Measurements from ENCODE around the gene HPCA. TPM values are rescaled to one million over a fixed set of nuclear protein-coding genes. Genes with fewer than 3 reads are reported as not detected.

The HPCA gene
- total RNA-seq, 1 donor from 2014 or later: not detected

DNA sequence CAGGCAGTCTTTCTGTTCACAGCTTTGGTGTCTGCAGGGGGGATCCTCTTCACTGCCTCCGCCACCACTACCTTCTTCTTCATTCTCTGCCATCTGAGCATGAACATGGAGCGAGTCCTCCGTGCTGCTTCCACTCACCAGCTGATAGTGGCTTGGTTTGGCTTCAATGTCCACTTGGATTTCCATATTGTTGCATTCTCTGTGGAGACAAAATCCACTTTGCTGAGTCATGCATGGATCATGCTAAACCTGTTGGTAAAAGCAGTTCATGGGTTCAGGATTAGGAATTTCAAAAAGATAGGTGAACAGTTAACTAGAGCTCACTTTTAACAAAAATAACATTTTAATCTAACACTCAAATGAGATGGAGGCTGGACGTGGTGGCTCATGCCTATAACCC, 50.8 kb downstream of the HPCA start:
- no peak for ATAC-seq

DNA sequence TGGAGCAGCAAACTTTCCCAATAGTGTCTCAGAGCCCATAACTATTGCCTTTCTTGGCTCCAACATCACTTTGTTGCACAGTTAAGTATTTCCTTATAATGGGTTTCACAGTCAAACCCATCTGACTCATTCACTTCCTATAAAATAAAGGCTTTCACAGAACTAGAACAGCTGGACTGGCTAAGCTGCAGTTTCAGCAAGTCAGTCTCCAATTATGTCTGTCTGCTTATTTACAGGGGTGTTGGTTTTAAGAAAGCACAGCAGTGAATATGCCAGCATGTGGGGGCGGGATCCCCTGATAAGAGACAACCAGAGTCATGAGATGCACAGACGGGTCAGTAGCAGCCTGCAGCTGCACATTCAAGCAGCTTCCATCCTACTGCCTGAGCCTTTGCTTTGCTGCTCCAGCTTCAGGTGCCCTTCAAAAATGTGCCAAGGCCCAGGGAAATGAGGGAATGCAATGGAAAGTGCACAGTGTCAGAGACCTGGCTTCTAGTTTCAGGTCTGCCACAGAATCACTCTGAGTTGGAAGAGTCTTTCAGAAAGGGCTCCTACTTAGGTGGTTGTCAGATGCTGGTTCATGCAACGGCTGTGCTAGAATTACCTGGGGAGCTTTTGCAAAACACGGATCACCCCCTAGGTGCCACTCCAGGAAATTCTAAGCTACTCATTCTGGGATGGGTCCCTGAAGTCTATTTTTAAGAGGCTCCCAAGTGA, 53.5 kb downstream of the HPCA start:
- peak; percentile 79 for ATAC-seq

GRCh38 chr1:32944180-32944579, 57.9 kb downstream of the HPCA start:
- no peak for ATAC-seq

Other genes starting within 250 kb of the HPCA start
- gene ZBTB8OS, start 235.9 kb upstream of the HPCA start, total RNA-seq: 30.6 TPM
- 95.8 TPM for gene RBBP4, start 235.3 kb upstream of the HPCA start, total RNA-seq
- gene SYNC, start 183.7 kb upstream of the HPCA start, total RNA-seq: 5.0 TPM
- 93.3 TPM for gene YARS1, start 69.1 kb upstream of the HPCA start, total RNA-seq
- 16.5 TPM for gene S100PBP, start 68.8 kb upstream of the HPCA start, total RNA-seq
- not detected for gene FNDC5, start 15.6 kb upstream of the HPCA start, total RNA-seq
- gene TMEM54, start 14.9 kb downstream of the HPCA start, total RNA-seq: 127 TPM
- gene RNF19B, start 78.3 kb downstream of the HPCA start, total RNA-seq: 45.3 TPM
- 164 TPM for gene AK2, start 150.4 kb downstream of the HPCA start, total RNA-seq
- gene AZIN2, start 194.7 kb downstream of the HPCA start, total RNA-seq: 1.4 TPM

Data from esophagus mucosa (tissue), 1 donor.